K562 (cell line): ENCODE results near the gene HSD17B12. TPM values are rescaled to one million over a fixed set of nuclear protein-coding genes. Genes with fewer than 3 reads are reported as not detected.
A peak's percentile ranks its signal among the peaks of the same experiment; 100 is the strongest.

ENCODE experiments used
- ADNP ChIP-seq: fragments of 200-800 bp; sonication (Bioruptor generic); IDR thresholded peaks from 2 replicates; pipeline ENCODE4 v1.6.1; 2016; ENCODE audit warnings: missing genetic modification characterization, missing compliant biosample characterization
- CBX5 ChIP-seq: IDR thresholded peaks from 2 replicates; pipeline ENCODE4 v1.6.1; 2014; ENCODE audit warnings: low read depth, borderline replicate concordance
- ESRRB ChIP-seq: fragments of 250-450 bp; sonication (Bioruptor Pico); IDR thresholded peaks from 2 replicates; pipeline ENCODE4 v1.5.0; 2020; ENCODE audit warnings: mild to moderate bottlenecking, moderate library complexity, borderline replicate concordance
- HEY1 ChIP-seq: fragments of 250-450 bp; sonication (Bioruptor Pico); IDR thresholded peaks from 2 replicates; pipeline ENCODE4 v1.5.0; 2020; ENCODE audit warnings: mild to moderate bottlenecking, moderate library complexity, borderline replicate concordance
- HNRNPL ChIP-seq: fragments of 200-400 bp; formaldehyde crosslinking; IDR thresholded peaks from 2 replicates; pipeline ENCODE4 v1.6.1; 2017; ENCODE audit warnings: low read depth, mild to moderate bottlenecking, low read length
- KAT8 ChIP-seq: fragments of 450-650 bp; IDR thresholded peaks from 2 replicates; pipeline ENCODE4 v1.6.1; 2016; ENCODE audit warnings: low read depth, mild to moderate bottlenecking
- MGA ChIP-seq: fragments of 450-650 bp; IDR thresholded peaks from 2 replicates; pipeline ENCODE4 v1.6.1; 2016; ENCODE audit warnings: mild to moderate bottlenecking, moderate library complexity
- SNIP1 ChIP-seq: fragments of 450-650 bp; IDR thresholded peaks from 2 replicates; pipeline ENCODE4 v1.7.1; 2017; ENCODE audit warnings: low read depth, mild to moderate bottlenecking
- TAF15 ChIP-seq: fragments of 200-400 bp; formaldehyde crosslinking; IDR thresholded peaks from 2 replicates; pipeline ENCODE4 v1.6.1; 2017; ENCODE audit warnings: mild to moderate bottlenecking, low read depth, low read length, moderate library complexity
- TAF7 ChIP-seq: fragments of 450-650 bp; IDR thresholded peaks from 2 replicates; pipeline ENCODE4 v1.6.1; 2016; ENCODE audit warnings: missing genetic modification characterization, missing compliant biosample characterization
- ZNF224 ChIP-seq: sonication (generic); formaldehyde crosslinking; IDR thresholded peaks from 2 replicates; pipeline ENCODE4 v1.8.0; 2022; ENCODE audit warnings: mild to moderate bottlenecking, missing genetic modification reagents
- polyA plus RNA-seq, 8 experiments: library from polyadenylated mRNA; depleted of rRNA in 4 of 8; stranded (reverse) in 5 of 8; unstranded in 3 of 8; fragments of >200 nt; fragmentation: Nextera tagmentation in 2 of 8; fragmentation: Illumina TruSeq in 1 of 8; extraction: Ambion mirVana in 2 of 8; extraction: Trizol in 1 of 8; gene quantifications; 2 replicates each; pipeline versions ENCODE4 v1.2.1 to v1.2.3, GENCODE V29; 2011 to 2014; ENCODE audit warnings: inconsistent platforms in 1 of 8, missing spikeins in 1 of 8
- total RNA-seq, 7 experiments: library from RNA; depleted of rRNA in 6 of 7; stranded (reverse); fragments of >200 nt in 6 of 7; fragmentation: Illumina TruSeq in 2 of 7; extraction: Trizol in 2 of 7; gene quantifications; 2 replicates each; pipeline versions ENCODE4 v1.2.1 to v1.2.3, GENCODE V29; 2011 to 2021; ENCODE audit warnings: low replicate concordance in 1 of 7
- TF ChIP-seq, protein P1 (sequence below): sonication (generic); formaldehyde crosslinking; IDR thresholded peaks from 2 replicates; pipeline ENCODE4 v1.8.1; 2023; ENCODE audit warnings: missing genetic modification reagents, mild to moderate bottlenecking, borderline replicate concordance

Gene HSD17B12
- total and polyA plus RNA-seq, 9 of the 15 experiments (the other 6 are each of a cell fraction or from before 2014, with no cell fraction given) = 9.1 to 34.5 (median 23.3) TPM

DNA sequence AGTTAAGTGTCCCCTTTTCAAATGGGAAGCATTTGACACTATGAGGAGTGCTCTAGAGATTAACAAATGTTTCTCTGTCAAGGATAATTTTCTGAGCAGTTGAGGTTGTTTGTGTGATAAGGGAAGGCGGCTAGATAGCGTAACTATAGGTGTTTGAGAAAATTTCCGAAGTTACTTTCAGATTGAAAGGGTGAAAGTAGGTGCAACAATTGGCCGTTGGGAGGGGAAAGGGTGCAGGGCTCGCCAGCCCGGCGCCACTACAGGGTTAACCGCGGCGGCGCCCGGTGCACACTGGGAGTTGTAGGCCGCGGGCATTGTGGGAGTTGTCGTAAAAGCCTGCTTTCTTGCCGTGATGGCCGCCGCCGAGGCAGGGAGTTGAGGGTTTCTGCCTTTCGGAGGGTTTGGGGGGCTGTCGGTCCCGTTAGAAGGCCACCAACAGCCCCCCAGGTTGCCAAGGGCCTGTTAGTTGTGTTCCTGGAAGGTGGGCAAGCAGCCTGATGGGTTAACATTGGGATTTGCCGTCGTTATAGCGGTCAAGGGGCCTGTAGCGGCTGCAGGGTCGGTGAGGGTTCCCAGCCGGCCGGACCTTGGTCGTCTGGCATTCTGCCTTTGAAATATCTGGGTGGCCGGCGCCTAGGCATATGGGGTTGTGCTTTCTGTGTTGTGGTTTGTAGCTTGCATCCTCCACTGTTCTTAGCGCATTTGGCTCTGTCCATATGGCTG is 36.5 kb upstream of the HSD17B12 start (continued):
- TF ChIP-seq ZNF224 (CRISPR knock-in tag) = no peak
- peak; percentile 32; the same call in 1 of the 2 replicates for TF ChIP-seq MGA
- TF ChIP-seq HNRNPL = no peak
- TF ChIP-seq, protein P1, sequence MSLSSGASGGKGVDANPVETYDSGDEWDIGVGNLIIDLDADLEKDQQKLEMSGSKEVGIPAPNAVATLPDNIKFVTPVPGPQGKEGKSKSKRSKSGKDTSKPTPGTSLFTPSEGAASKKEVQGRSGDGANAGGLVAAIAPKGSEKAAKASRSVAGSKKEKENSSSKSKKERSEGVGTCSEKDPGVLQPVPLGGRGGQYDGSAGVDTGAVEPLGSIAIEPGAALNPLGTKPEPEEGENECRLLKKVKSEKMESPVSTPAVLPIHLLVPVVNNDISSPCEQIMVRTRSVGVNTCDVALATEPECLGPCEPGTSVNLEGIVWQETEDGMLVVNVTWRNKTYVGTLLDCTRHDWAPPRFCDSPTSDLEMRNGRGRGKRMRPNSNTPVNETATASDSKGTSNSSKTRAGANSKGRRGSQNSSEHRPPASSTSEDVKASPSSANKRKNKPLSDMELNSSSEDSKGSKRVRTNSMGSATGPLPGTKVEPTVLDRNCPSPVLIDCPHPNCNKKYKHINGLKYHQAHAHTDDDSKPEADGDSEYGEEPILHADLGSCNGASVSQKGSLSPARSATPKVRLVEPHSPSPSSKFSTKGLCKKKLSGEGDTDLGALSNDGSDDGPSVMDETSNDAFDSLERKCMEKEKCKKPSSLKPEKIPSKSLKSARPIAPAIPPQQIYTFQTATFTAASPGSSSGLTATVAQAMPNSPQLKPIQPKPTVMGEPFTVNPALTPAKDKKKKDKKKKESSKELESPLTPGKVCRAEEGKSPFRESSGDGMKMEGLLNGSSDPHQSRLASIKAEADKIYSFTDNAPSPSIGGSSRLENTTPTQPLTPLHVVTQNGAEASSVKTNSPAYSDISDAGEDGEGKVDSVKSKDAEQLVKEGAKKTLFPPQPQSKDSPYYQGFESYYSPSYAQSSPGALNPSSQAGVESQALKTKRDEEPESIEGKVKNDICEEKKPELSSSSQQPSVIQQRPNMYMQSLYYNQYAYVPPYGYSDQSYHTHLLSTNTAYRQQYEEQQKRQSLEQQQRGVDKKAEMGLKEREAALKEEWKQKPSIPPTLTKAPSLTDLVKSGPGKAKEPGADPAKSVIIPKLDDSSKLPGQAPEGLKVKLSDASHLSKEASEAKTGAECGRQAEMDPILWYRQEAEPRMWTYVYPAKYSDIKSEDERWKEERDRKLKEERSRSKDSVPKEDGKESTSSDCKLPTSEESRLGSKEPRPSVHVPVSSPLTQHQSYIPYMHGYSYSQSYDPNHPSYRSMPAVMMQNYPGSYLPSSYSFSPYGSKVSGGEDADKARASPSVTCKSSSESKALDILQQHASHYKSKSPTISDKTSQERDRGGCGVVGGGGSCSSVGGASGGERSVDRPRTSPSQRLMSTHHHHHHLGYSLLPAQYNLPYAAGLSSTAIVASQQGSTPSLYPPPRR (CRISPR knock-in tag) = no peak
- no peak for TF ChIP-seq HEY1
- TF ChIP-seq TAF15 = no peak
- TF ChIP-seq ADNP (tag) = no peak
- 0 out of 2 replicates have a peak, but pooled peaks have one; percentile 7 for TF ChIP-seq CBX5
- peak; percentile 94 for TF ChIP-seq TAF7 (tag)
- TF ChIP-seq ESRRB = no peak
- no peak for TF ChIP-seq KAT8
- TF ChIP-seq SNIP1 = no peak; the same call in 1 of the 2 replicates
